Body of pancreas (tissue), 4 donors: ENCODE results near the gene EBF3. TPM values are rescaled to one million over a fixed set of nuclear protein-coding genes. Genes with fewer than 3 reads are reported as not detected.

Experiments
- ATAC-seq: fragments of 150-250 bp; one replicate; pipeline ENCODE4 v1.9.1; 2016
- DNase-seq, 4 donors: peaks; one replicate each; pipeline ENCODE4 v3.0.0-alpha.2; 2019
- H3K27ac ChIP-seq, 4 donors: fragments of 200-600 bp; sonication (generic); 1 replicate in 3 of 4; 2 replicates in 1 of 4; pipeline versions ENCODE4 v1.5.1 to v1.6.1; 2016 to 2019; ENCODE audit warnings: mild to moderate bottlenecking in 1 of 4, mixed read lengths in 1 of 4, moderate library complexity in 1 of 4
- H3K27me3 ChIP-seq, 2 donors: fragments of 200-600 bp; sonication (generic); one replicate each; pipeline ENCODE4 v1.6.0; 2016; ENCODE audit warnings: mild to moderate bottlenecking in 1 of 2
- H3K36me3 ChIP-seq, 2 donors: fragments of 200-600 bp; sonication (generic); replicated peaks in 1 of 2; 2 replicates each; pipeline ENCODE4 v1.5.1; 2016; ENCODE audit warnings: low read depth in 2 of 2; ENCODE audit not compliant: insufficient read depth in 1 of 2
- H3K4me1 ChIP-seq: fragments of 200-600 bp; sonication (generic); one replicate; pipeline ENCODE4 v1.6.0; 2016
- H3K4me3 ChIP-seq, 2 donors: fragments of 200-600 bp; sonication (generic); 1 replicate in 1 of 2; 2 replicates in 1 of 2; pipeline ENCODE4 v1.5.1; 2016 to 2019
- H3K9me3 ChIP-seq, 3 donors: fragments of 200-600 bp; sonication (generic); 1 replicate in 2 of 3; 2 replicates in 1 of 3; pipeline ENCODE4 v1.5.1; 2016
- CTCF ChIP-seq, 7 experiments: fragments of 450-650 bp in 4 of 7; fragments of 200-600 bp in 3 of 7; sonication (generic) in 3 of 7; IDR thresholded peaks; one replicate each; pipeline ENCODE4 v1.5.1; 2016 to 2019; ENCODE audit warnings: antibody characterized with exemption in 7 of 7
- POLR2A ChIP-seq, 3 donors: fragments of 450-650 bp; IDR thresholded peaks; one replicate each; pipeline ENCODE4 v1.6.1; 2016; ENCODE audit warnings: antibody characterized with exemption in 3 of 3, mild to moderate bottlenecking in 2 of 3
- WGBS, 2 donors: methylation state at CpG; one replicate each; pipeline ENCODE4 v1.1.5; 2017; 5-methylcytosine and 5-hydroxymethylcytosine counted together
- intact Hi-C: fragments of 100-400 bp; cut with DNase I; formaldehyde crosslinking; loops from one replicate; pipeline ENCODE4 v1.15.1; 2023
- total RNA-seq, 2 donors: library from RNA; depleted of rRNA; stranded (reverse); fragments of >200 nt; gene quantifications; one replicate each; pipeline ENCODE4 v1.1.0, GENCODE V29; 2016

Gene EBF3
- total RNA-seq, 2 donors from 2014 or later: 2.3 to 4.6 TPM

DNA sequence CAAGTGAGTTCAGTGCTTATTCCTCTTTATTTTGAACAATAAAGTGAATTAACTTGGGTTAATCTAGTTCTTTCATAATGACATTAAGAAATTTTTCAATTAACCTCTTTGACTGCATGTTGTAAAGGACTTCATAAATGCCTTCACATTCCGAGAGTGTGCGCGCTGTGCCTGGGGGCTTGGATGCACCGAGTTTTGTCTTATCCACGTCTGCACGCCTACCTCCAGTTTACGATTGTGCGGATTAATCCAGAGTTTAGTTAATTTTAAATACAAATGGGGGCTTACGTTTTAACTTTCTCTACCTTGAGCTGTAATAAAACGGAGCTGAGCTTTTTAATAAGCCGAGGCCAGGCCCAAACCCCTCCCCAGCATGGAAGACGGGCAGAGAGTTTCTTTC is 120.4 kb downstream of the EBF3 start:
- ATAC-seq: no peak
- H3K27ac ChIP-seq: no peak overlapping the region
- intact Hi-C loops: no loop called here
- no peaks in the 10 kb centered on the region for H3K27me3 ChIP-seq
- no peaks in the 10 kb centered on the region for H3K9me3 ChIP-seq
- H3K4me3 ChIP-seq: no peak overlapping the region
- WGBS, 2 donors: 80 to 81% methylated on average over 12 of the region's 12 CpGs
- H3K36me3 ChIP-seq: no peaks in the 10 kb centered on the region
- DNase-seq: no peak
- TF ChIP-seq POLR2A (IDR thresholded peaks at IDR 0.05) (no peak), CTCF (IDR thresholded peaks at IDR 0.05) (no peak)
- H3K4me1 ChIP-seq: no peaks in the 10 kb centered on the region

- no peaks in the 10 kb centered on the region for H3K4me1 ChIP-seq
- no peaks in the 10 kb centered on the region for H3K9me3 ChIP-seq
- 67 to 79% methylated on average over 22 of the region's 22 CpGs for WGBS, 2 donors
- H3K4me3 ChIP-seq: no peak overlapping the region
- intact Hi-C loops: no loop called here
- H3K27me3 ChIP-seq: no peaks in the 10 kb centered on the region
- no peak overlapping the region for H3K27ac ChIP-seq
- H3K36me3 ChIP-seq: no peaks in the 10 kb centered on the region
- DNase-seq: no peak
- ATAC-seq: no peak
- TF ChIP-seq POLR2A (IDR thresholded peaks at IDR 0.05) (no peak), CTCF (IDR thresholded peaks at IDR 0.05) (no peak)
These were observed 120.9 kb downstream of the EBF3 start for GRCh38 chr10:129843131-129843541.

DNA sequence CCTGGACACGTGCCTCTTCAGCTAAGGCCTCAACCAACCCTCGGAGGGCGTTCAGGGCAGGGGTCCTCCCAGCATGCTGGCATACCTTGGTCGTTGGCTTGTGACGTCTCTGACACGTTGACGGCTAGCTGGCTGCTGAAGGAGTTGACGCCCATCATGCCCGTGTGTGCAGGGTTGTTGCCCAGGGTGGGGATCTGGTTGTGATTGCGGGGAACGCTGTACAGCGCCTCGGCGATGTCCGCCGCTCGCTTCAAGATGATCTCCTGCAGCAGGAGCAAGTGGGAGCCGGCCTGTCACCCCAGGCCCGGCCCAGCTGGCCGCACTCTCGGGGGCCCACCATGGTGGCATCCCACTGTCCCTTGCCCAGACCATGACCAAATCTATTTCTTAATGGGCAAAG is 122.0 kb downstream of the EBF3 start:
- Histone ChIP-seq H3K27me3 (no peaks in the 10 kb centered on the region), H3K36me3 (no peaks in the 10 kb centered on the region), H3K9me3 (no peaks in the 10 kb centered on the region), H3K4me1 (no peaks in the 10 kb centered on the region), H3K27ac (no peak overlapping the region), H3K4me3 (no peak overlapping the region)
- DNase-seq (no peak), ATAC-seq (no peak)
- intact Hi-C loops: no loop called here
- TF ChIP-seq CTCF (IDR thresholded peaks at IDR 0.05): no peak
- TF ChIP-seq POLR2A (IDR thresholded peaks at IDR 0.05): no peak
- WGBS, 2 donors: 87 to 88% methylated on average over 10 to 21 of the region's 21 CpGs

DNA sequence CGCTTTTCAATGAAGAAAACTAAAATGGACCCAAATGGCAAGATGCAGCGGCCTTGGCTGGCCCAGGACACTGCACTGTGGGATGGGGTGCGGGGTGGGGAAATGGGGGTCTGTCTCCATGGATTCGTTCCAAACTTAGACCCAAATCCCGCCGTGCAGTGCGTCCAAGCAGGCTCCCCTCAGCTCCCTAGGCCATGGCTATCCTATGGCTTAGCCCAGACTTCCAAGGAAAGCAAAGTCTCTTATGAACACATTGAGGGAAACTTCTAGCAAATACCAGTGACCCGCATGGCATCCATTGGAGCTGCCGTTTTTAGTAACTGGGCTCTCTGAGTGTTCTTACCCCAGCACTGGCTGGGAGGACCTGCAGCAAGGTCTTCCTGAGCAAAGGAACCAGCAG is 122.5 kb downstream of the EBF3 start:
- TF ChIP-seq CTCF (IDR thresholded peaks at IDR 0.05) (no peak), POLR2A (IDR thresholded peaks at IDR 0.05) (no peak)
- H3K4me1 ChIP-seq: no peaks in the 10 kb centered on the region
- no peaks in the 10 kb centered on the region for H3K27me3 ChIP-seq
- no peak for ATAC-seq
- H3K36me3 ChIP-seq: no peaks in the 10 kb centered on the region
- H3K27ac ChIP-seq: no peak overlapping the region
- 83 to 84% methylated on average over 9 of the region's 9 CpGs for WGBS, 2 donors
- intact Hi-C loops: no loop called here
- no peak for DNase-seq
- H3K4me3 ChIP-seq: no peak overlapping the region
- no peaks in the 10 kb centered on the region for H3K9me3 ChIP-seq

DNA sequence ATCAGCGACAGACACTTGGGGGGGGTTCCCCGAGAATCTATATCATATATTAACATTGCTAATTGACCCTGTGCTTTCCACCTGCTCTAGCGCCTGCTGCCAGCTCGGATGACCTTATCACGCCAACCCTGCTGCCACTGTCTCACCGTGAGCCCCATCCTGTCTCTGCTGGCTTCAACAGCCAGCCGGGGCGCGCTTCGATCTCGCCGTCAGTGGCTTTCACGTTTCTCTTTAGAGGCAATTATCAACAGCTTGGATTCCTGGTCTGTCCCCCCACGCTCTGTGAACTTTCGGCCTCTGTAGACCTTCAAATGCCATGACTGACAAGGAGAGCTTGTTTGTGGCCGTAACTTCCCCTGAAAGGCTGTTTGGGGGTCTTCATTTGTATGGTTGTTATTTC is 123.0 kb downstream of the EBF3 start:
- H3K36me3 ChIP-seq: no peaks in the 10 kb centered on the region
- H3K4me3 ChIP-seq: no peak overlapping the region
- TF ChIP-seq POLR2A (IDR thresholded peaks at IDR 0.05) (no peak), CTCF (IDR thresholded peaks at IDR 0.05) (no peak)
- H3K27me3 ChIP-seq: no peaks in the 10 kb centered on the region
- no peaks in the 10 kb centered on the region for H3K9me3 ChIP-seq
- ATAC-seq (no peak), DNase-seq (no peak)
- no peaks in the 10 kb centered on the region for H3K4me1 ChIP-seq
- no peak overlapping the region for H3K27ac ChIP-seq
- 86 to 89% methylated on average over 16 of the region's 16 CpGs for WGBS, 2 donors
- intact Hi-C loops: no loop called here
